GM21360 (cell line): Measurements from ENCODE around the gene SLC31A2.
"Not testable (repeated sequence)": the region's sequence is repeated elsewhere in the genome, so short reads cannot be mapped to it uniquely, and the experiment has no call there.

Source experiments
- ATAC-seq: cut with Tn5 transposase; IDR thresholded peaks from one replicate; pipeline ENCODE4 v1.9.1; 2021; ENCODE audit warnings: mild to moderate bottlenecking, moderate library complexity; ENCODE audit not compliant: unreplicated experiment

Gene SLC31A2, protein sequence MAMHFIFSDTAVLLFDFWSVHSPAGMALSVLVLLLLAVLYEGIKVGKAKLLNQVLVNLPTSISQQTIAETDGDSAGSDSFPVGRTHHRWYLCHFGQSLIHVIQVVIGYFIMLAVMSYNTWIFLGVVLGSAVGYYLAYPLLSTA

DNA sequence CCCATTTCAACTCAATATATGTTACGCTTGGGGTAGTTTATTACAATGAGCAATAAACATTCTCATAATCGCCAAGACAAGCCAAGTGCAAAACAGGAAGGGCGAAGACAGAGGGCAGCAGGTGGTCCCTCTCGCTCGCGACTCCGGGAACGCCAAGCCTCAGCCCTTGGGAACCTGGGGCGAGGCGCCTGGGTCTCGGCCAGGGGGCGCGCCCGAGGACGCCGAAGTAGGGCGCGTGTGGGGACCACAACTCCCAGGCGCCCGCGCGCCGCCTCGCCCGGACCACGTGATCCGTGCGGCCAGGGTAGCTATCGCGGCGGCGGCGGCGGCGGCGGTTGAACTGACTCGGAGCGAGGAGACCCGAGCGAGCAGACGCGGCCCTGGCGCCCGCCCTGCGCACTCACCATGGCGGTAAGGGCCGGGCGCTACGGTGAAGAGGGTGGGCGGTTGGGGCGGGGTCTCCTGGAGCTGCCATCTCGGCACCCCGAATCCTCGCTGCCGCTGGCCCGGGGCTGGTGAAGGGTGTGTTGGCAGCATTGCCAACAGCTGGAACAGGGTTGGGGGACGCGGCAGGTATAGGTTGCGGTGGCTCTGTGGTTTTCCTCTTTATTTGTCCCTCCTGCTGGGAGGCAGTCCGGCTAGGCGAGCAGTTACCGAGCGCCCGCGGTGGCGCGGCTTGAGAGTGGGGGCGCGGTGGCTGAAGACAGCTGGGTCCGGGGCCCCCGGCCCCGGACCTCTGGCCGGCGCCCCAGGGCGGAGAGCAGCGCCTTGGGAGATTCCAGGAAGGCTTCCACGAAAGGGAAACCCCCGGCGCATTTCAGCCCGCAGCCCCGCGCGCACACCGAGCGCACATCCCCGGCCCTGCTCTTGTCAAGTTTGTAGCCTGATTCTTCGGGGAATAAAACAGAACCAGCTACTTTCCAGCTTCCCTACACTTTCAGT, at the start of gene SLC31A2:
Gene SLC31A2, plus strand, starts transcription at position 338 of the 942 bp plus-strand sequence. Its CDS starts 68 bp downstream, at position 406.
- peak; percentile 98 for ATAC-seq

DNA sequence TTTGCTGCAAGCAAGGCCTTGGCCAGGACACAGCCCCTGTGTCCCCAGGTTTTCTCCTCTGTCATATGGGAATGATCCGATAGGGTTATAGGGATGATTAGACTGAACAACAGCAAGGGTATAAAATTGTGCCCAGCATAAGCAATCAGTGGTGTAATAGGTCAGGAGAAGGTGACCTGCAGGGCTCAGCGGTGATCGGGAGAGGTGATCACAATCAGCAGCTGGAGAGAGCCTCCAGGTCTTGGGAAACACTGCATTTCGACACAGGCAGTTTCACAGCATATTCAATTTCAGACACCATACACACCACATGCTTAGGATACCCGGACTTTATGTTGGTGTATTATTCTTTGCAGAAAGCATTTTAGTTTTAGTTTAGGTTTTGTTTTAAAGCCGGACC, 45.5 kb upstream of the SLC31A2 start:
- ATAC-seq, result not testable (repeated sequence)

DNA sequence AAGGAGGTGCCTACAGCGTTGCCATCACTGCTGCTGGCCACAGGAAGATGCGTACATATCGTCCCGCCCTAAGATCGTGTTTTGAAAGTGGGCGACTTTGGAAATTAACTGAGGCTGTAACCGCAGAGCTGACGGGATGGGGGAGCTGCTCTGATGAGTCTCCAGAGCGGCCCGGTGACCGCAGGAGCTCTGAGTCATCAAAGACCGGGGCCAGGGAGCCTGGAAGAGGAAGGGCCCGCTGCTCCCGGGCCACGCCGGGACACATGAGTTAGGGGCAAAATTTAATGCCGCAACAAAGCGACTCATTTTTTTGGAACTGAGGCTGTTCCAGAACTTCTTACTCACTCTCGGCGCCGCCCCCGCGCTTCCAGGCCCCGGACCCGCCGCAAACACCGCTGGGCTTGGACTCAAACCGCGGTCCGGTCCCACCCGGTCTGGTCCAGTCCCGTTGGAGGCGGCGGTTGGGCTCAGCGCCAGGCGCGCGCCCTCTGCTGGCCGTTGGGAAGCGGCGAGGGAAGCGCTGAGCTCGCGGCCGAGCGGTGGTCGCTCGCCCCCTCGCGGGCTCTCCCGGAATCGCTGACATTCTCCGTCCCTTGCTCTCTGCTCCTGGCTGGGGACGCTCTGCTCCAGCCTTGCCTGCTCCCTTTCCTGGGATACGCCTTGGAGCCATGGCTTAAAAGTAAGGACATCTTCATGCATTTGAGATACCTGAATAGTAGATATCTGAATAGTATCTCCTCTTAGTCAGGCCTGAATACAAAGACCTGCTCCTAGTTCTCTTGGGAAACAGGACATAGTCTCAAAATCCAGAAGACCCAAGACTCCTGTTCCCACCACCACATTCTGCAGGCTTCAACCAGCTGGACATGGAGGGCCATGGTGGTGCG, 39.5 kb upstream of the SLC31A2 start:
- peak; percentile 59 for ATAC-seq

DNA sequence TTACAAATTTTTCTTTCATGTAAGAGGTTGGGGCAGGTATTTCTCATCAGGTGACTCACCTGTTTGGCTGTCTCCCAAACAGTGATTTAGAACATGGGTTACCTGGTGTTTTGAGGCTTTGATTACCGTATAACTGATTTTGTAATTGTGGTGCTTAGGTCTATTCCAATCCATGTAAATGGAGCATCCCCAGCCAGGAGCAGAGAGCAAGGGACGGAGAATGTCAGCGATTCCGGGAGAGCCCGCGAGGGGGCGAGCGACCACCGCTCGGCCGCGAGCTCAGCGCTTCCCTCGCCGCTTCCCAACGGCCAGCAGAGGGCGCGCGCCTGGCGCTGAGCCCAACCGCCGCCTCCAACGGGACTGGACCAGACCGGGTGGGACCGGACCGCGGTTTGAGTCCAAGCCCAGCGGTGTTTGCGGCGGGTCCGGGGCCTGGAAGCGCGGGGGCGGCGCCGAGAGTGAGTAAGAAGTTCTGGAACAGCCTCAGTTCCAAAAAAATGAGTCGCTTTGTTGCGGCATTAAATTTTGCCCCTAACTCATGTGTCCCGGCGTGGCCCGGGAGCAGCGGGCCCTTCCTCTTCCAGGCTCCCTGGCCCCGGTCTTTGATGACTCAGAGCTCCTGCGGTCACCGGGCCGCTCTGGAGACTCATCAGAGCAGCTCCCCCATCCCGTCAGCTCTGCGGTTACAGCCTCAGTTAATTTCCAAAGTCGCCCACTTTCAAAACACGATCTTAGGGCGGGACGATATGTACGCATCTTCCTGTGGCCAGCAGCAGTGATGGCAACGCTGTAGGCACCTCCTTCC, 37.9 kb upstream of the SLC31A2 start:
- peak; percentile 56 for ATAC-seq

DNA sequence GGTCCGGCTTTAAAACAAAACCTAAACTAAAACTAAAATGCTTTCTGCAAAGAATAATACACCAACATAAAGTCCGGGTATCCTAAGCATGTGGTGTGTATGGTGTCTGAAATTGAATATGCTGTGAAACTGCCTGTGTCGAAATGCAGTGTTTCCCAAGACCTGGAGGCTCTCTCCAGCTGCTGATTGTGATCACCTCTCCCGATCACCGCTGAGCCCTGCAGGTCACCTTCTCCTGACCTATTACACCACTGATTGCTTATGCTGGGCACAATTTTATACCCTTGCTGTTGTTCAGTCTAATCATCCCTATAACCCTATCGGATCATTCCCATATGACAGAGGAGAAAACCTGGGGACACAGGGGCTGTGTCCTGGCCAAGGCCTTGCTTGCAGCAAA, 32.0 kb upstream of the SLC31A2 start:
- not testable (repeated sequence) for ATAC-seq

DNA sequence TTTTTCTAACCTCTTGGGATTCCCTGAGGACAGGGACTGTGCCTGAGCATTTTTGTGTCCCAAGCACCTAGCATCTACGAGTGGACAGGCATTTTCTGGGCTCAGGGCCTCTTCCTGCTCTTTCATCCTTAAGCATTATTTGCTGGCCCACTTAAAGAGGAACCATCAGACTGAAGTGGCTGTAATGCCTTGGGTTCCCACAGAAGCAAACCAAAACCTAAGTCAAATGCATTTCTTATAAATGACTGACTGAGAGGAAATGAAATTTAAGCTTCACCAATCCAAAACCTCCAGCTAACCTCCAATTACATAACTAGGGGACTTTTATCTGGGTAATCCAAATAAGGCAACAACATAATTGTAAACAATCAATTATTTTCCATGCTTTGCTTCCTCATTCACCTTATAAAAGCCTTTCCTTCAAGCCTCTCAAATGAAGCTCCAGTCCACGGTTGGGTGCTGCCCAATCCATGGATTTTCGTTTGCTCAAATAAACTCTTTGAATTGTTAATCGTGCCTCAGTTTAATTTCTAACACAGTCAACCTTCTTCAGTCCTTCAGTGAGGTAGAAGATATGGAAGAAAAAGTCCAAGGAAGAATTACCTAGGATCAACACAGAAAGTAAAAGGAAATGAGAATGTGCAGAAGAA, 25.3 kb upstream of the SLC31A2 start:
- no peak for ATAC-seq

DNA sequence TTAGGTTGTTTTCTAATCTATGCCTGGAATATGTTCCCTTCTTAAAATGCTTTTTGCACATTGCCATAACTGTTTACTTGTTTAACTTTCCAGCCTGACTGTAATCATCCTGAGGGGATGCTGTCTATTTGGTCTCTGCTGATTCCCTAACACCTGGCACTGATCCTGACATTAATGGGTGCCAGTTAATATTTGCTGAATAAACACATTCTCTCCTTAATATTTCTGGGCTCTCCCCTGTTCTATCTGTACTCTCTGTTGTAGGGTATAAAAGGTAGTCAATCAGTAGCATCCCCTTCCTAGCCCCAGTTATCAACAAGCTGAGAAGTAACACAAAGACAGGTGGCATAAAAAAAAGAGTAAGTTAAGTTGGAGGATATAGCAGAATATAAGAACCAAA, 21.3 kb upstream of the SLC31A2 start:
- ATAC-seq, result no peak

DNA sequence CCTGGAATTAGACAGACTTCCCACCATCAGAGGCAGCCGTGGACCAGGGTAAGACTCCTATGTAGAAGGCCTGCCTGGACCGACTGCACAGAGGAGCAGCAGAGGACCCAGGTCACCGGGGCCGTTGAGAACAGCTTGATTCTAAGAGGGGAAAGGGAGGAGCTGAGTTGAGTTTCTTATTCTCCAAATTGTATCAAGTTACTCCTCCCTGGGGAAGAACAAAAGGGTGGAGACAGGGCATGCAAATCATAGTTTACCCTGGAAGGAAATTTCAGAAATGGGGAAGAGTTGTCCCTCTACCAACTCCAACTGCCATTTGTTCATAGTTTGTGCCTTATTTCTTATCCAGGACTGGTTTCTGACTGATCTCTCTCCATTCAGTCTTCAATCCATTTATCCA, 20.9 kb upstream of the SLC31A2 start:
- ATAC-seq, result no peak

DNA sequence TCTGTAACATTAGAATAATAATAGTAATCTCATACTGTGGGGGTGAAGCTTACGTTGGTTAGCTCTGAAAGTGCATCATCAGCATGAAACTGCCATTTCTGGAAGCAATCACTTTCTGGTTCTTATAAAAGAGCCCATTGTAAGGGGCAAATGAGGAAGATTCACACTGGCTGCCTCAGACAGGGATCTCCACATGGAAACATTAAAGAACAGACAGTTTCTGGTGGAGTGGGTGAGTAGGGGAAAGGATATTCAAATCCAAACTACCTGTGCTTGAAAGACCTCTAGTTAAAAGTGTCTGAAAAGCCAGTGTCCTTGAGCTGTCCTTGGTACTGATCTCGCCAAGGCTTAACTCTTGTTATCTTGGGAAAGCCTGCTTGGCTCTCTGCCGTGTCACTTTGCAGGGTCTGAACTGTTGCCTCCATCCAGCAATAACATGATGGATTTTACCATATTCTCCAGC, 19.1 kb upstream of the SLC31A2 start:
- no peak for ATAC-seq

DNA sequence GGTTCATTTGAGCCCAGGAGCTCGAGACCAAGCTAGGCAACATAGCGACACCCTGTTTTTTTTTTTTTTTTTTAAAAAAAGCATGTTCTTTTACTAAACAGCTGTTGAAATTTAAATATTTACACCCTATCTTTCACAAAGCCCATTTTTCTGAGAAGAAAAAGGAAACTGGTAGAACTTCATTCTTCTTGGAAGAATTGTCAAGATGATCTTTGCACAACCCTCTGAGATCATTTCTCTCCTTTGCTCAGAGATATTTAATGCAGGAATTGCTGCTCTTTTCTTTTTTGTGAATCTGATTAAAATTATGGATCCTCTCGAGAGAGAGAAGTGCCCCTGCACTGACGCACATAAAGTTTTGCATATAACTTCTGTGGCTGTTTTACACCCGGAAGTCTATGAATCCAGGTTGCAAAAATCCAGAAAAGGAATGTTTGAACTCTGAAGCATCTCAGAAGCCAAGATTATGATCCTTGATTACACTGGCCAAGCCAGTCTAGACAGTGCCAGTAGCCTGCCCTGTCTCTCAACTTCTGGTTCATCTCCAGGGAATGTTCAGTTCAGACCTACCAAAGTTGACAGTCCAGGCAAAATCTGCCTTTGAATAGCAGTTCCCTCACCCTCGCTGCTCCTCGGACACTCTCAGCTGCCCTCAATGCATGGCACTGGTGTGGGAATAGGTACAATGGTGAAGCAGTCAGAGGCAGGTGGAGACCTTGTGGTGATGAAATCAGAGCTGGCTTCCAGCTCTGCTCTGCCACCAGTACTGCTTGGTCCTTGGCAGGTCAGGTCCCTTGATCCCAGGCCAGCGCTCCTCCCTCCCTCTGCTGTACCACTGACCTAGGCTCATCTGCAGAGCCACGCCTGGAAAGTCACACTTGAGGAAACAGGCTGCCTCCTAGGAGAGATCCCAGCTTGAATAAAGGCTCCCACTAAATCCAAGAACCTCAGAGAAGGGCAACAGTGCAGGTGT, 13.3 kb upstream of the SLC31A2 start:
- no peak for ATAC-seq

DNA sequence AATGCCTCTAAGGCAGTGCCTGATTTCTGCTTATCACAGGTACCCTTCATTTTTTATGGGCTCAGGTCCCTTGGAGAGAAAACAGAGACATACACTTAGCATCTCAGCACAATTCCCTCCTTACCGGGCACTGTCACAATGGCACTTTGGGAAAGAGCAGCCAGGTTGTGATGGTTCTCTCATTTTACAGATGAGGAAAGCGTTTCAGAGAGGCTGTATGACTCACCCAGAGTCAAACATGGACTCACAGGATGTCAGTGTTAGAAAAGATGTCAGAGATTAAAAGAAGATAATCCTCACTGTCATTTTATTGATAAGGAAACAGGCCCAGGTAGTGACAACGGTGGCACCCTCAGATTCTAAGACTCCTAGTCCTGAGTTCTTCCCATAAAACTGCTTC, 12.0 kb upstream of the SLC31A2 start:
- ATAC-seq, result no peak

DNA sequence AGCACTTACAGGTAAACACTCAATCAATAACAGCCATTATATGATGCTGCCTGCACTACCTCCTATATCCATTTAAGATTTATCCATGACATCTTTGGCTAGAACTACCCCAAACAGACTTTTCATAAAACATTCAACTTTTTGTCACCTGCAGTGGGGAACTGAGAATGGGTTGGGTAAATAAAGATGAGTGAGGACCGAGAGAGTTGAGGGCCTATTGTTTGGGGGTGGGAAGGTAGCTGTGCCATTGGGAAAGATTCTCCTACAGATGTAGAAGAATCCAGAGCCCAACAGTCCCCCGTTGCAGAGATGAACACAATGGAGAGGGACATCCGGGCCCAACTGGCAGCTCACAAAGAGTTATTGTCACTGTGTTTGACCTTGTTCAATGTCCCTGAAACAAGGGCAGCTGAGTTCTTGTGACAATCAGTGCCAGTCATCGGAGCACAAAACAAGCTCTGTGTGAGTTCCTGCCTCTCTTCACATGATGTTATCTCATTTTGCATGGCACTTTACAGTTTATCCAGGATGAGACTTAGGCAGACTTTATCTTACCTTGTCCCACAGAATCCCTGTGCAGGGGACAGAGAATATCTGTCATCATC, 11.5 kb upstream of the SLC31A2 start:
- no peak for ATAC-seq

DNA sequence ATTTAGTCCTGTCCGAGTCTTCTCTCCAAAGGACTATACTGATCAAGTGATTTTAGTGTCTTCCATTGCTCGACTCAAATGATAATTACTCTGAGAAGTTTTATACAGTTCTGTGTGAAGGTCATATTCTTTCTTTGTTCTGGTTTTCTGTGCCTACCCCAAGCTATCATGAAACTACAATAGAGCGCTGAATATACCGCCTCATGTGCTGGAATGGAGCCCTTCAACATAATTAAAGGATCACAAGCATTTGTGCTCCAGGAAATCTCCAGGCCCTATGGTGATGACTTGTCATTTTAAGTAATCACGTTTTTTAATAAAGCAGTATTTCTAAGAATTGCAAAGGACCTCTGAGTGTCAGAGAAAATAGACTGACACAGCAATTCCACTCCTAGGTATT, 10.9 kb upstream of the SLC31A2 start:
- no peak for ATAC-seq

DNA sequence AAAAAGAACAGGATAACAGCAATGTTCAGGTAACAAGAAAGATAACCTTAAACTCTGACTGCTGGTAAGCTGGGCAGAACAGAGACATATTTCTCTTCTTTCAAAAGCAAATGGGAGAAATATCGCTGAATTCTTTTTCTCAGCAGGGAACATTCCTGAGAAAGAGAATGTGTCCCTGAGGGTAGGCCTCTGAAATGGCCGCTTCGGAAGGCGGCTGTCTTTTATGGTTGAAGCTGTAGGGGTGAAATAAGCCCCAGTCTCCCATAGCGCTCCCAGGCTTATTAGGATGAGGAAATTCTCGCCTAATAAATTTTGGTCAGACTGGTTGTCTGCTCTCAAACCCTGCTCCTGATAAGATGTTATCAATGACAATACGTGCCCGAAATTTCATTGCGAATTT, 9.9 kb upstream of the SLC31A2 start:
- not testable (repeated sequence) for ATAC-seq

DNA sequence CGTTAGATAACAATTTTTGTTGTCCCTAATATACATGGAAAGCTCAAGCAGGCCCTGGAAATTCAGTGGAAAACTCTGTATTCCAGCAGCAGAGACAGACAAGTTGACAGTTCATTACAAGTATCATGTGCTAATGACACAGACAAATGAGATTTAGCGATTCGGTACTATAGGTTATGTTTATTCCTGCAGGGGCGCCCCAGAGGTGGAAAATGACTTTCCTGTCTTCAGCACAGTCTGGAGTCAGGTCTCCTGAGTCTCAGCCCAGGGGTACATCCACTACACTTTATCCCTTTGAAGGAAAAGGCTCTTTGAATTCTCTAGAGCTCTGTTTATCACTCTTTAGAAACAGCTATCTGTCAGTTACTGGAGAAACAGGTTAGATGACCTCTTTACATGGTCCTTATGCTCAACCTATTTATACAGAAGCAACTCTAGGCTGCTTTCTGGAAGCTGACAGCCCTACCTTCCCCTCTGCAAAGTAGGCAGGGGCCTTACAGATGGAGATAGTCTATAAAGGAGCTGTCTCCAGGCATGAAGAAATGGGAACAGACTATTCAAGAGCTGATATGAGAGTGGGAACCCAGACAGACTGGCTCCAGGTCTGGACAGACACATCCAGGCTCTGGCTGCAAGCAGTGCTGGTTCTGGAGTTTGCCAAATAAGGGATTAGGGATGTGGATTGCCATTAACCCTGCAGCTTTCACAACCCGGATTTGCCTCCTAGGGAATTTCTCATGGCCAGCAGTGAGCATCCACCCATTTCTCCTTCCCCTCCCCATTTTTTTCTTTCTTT, 7.2 kb upstream of the SLC31A2 start:
- no peak for ATAC-seq

DNA sequence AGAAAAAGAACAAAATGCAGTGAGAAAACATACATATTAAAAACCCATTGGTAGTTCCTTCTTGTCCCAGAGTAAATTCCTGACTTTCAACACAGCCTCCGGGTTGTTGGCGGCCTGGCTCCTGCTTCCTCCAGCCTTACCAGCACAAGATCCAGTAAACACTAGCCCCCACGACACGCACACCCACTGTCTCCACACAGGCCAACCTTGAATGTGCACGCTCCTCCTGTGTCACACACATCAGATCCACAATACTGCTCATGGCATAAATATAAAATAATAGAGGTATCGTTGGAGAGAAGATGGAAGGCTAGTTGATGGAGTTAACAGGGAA, 2.5 kb upstream of the SLC31A2 start:
- ATAC-seq, result no peak

DNA sequence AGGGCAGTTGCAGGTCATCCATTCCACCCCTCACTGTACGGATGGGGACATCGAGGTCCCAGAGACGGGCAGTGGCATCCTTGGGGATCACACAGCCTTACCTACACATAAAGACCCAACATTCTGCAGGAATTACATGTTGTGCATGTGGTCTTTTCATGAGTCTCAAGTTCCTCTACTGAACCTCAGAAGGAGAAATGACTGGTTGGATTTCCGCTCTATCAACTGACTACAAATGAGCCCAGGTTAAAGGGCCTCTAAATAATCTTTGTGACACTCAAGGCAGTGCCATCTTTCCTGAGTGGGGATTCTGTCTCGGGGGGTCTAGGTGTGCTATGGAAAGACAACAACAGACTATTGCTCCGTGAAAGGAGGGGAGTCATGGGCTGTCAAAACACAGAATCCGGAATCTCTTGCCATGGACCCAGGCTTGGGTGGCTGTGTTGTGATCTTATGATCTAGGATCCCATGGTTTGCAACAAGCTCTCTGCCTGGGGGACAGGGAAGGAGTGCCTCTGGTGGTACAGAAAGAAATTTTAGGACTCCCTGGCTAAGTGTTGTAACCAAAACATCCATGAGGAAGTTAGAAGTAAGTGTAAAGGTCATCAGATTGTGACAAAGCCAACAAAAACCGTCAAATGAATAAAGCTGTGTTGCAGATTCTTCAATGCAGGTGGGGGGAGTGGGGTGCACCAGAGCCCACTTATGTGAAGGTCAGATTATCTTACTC, 1.9 kb upstream of the SLC31A2 start:
- no peak for ATAC-seq
